ENCODE results near the gene MAP2K5.
A peak's percentile ranks its signal among the peaks of the same experiment; 100 is the strongest.

The MAP2K5 gene

GRCh38 chr15:67765701-67766100, 223.2 kb downstream of the MAP2K5 start:
- DNase-seq: peak; percentile 12

DNA sequence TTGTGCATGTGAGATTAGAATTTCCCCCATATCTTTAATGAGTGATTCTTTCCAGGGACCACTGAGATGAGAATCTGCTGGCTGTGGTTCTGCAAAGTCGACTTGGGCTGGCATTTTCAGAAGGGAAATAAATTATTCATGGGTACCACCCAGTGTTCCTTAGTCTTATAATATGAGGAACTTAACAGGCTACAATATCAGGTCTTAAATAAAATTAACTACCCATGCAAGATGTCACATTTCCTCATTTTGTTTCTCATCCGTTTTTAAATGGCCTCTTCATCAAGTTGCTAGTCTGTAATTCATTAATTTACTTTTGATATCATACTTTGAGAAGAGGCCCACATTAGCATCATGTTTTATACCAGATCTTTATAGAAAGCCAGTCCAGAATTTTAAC, 224.5 kb downstream of the MAP2K5 start:
- DNase-seq: no peak

DNA sequence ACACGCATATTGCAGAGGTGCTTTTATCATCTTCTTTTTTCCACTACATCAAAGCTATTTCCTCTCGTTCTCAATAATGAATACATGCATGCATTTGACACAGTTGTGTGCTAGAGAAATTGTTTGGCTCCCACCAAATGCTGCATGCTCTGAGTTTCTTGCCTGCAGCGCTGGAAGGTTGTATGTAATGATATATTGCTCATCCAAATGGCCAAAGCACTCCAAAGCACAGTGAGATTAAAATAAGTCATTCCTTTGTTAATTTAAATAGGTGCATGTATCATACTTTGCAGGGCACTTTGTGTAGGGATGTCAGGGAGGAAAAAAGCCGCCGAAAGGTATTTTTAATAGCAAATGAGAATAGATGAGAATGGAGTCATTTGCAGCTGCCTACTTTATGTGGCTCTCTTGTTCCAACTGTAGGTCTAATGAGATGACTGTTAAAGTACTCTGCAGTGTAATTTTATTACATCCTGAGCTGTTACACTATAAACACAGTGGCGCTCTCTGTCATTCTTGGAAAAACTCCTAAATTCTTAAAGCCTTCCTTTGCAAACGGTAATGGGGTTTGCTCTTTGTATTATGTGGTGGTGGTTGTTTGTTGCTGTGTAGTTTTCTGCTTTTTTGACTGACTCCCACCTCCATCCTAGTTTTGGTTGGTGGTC, 225.9 kb downstream of the MAP2K5 start:
- DNase-seq: no peak

- DNase-seq: no peak
Observed at GRCh38 chr15:67769497-67770357, 227.2 kb downstream of the MAP2K5 start.

- no peak for DNase-seq
Observed at GRCh38 chr15:67770358-67770628, 227.8 kb downstream of the MAP2K5 start.

DNA sequence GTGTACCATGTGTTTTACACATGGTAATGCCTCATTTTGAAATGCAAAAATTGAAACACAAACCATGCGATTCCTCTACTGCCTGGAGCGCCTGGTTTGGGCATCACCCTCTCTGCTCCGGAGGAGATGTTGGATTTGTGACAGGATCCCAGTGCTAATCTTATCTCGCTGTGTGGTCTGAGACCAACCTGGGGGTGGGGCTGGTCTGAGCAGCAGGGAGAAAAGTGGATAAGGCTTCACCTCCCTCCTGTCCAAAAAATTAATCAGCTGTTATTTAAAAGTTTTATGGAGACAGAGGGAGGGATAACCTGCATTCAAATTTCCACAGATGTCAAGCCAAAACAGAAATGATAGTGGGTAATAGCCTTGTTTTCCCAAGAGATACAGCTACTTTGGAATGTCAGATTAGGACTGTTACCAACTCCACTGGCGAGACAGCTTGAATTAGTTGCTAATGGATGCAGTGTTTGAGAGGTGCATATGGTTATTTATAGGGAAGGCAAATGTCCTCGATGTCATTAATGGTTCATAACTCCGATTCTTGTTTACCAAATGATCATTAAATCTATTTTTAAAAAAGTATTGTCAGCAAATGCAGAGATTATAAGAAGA, 228.8 kb downstream of the MAP2K5 start:
- no peak for DNase-seq

GRCh38 chr15:67774626-67775025, 232.1 kb downstream of the MAP2K5 start:
- DNase-seq: no peak

GRCh38 chr15:67775250-67775649, 232.7 kb downstream of the MAP2K5 start:
- DNase-seq: no peak

DNA sequence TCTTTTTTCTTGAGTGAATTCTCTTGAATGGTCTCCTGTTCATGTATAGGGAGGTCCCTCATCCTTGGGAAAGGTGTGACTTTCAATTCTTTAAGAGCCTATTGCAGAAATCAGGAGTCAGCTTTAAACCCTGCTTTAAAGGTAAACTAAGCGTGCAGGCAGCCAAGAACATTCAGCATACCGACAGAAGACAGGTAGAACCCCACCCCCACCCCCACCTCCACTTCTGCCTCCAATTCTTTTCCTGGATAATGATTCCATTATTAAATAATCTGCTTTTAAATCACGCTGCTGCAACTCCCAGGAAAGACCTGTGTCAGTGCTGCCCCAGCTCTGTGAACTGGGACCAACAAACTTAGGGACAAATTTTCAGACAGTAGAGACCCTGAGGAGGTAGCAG, 233.5 kb downstream of the MAP2K5 start:
- DNase-seq: no peak

- DNase-seq: no peak
Observed at GRCh38 chr15:67776600-67776999, 234.1 kb downstream of the MAP2K5 start.

DNA sequence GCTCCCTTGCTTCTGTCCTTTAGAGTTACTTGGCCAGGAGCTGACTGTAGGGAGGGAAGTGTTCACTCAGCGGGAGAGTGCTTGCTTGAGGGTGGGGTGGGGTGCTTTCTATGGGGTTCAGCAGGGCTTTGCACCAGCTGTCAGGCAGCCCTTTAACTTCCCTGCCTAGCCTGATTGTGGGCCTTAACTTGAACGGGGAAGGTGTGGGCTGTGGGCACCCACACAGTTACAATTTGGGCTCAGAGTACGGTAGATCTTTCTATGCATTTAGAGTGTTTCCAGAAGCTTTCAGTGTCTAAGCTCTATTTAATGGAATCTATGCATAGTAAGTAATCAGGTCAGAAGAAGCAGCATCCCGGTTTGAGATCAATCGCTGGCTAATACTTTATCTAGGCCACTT, 234.6 kb downstream of the MAP2K5 start:
- DNase-seq: no peak

DNA sequence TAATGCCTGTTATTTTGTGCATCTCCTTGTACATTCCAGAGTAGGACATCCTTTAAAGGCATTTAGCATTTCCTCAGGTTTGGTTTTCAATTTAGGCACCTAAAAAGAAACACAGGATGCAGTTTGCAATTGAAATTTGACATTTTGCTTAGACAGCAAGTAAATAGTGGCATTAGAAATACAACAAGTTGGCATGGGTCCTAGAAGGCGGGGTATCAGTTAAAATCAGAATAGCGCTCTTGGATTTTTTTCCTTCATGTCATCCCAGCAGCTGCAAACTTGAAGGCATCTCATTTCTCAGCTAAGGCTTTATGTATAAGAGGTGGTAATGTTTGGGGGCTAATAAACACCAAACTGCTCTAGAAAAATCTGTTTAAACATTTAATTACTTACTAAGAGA, 235.3 kb downstream of the MAP2K5 start:
- no peak for DNase-seq

DNA sequence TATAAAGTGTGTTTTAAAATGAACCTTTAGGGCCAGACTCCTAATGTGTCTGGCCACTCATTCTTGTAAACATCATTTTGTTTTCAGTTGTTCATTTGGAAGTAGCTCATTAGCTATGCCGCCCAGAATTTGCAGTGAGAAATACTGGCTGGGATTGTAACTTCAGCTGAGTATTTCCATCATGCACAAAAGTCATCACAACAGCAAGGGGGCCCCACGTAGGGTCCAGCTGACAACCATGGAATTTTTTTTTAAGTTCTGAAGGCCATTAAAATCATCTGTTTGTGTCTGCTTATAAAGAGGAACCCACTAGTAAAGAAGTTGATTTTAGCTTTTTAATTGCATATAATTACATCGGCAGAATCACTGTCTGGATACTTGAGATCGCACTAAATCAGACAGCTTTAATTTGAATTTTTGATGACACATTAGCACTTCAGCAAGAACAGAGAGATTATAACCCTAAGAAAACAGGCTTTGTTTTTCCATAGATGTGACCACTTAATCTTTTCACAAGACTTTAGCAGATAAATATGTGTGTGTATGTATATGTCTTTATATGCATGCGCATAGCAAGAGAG, 236.6 kb downstream of the MAP2K5 start:
- DNase-seq: no peak

GRCh38 chr15:67779549-67780111, 237.1 kb downstream of the MAP2K5 start:
- no peak for DNase-seq

DNA sequence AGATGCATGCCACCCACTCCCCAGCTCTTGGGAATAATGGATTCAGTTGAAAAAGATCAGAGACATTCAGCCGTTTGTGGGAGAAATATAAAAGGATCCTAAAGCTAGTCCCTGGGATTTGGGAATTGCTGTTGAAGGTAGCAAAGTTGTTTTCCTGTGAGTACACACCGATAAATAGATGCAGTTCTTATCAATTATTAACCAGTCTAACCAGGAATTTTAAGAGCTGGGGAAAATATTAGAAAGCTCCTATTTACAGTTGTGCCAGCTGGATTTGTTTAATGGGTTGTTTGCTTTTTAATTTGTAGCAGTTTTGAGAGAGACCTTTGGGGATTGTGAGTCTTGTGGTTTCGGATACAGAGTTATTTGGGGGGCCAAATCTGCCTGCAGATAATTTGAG, 238.6 kb downstream of the MAP2K5 start:
- no peak for DNase-seq

GRCh38 chr15:67781907-67782690, 239.6 kb downstream of the MAP2K5 start:
- DNase-seq: no peak

DNA sequence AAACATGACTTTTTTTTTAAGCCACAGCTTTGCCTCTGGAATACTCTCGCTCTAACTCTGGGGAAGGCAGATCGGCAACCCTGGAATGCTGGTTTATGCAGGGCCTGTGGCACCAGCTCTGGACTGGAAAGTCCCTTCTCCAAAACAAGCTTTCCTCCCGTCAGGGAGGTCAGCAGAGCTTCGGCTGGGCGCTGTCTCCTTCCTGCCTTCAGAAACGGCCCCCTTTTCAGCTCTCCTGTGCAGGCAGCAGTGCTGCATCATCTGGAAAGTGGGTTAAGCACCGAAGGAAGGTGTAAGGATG, 240.1 kb downstream of the MAP2K5 start:
- no peak for DNase-seq

DNA sequence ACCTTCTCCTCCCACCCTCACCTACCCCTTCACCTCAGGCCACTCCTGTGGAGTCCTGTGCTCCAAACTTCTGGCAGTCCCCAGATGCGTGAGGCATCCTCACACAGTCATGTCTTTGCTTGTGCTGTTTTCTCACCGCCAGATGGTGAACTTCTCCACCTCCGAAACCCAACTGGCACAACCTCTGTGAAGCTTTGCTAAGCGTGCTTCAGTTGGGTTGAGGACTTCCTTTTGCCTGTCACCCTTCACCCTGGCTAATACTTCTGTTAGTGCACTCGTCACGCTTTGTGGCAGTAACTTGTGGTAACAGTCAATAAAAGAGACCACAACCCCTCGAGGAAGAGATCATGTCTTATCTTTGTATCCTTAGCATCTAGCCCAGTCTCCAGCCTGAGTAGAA, 240.8 kb downstream of the MAP2K5 start:
- DNase-seq: no peak

- no peak for DNase-seq
Observed at GRCh38 chr15:67784090-67784781, 241.7 kb downstream of the MAP2K5 start.

DNA sequence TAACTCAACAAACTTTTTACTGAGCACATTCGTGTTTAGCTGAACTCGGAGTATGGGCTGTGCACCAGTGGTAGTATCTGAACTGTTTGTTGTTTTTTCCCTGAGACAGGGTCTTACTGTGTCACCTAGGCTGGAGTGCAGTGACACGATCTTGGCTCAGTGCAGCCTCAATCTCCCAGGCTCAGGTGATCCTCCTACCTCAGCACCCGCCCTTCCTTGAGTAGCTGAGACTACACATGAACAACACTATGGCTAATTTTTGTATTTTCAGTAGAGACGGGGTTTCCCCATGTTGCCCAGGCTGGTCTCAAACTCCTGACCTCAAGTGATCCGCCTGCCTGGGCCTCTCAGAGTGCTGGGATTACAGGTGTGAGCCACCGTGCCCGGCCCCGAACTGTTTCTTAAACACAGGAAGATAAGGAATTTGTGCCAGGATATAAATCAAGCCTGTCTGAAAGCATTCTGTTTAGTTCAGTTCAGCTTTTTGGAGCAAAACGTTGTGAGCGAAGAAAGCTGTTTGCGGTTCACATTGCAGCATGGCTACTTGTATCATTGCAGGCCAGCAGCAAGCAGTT, 242.4 kb downstream of the MAP2K5 start:
- no peak for DNase-seq

GRCh38 chr15:67785431-67785830, 242.9 kb downstream of the MAP2K5 start:
- no peak for DNase-seq

GRCh38 chr15:67786646-67787045, 244.1 kb downstream of the MAP2K5 start:
- DNase-seq: no peak
